GM12874 (cell line): ENCODE measurements around the gene FPGS.

Source experiments
- TF ChIP-seq, protein P1 (sequence below): IDR thresholded peaks from 2 replicates; pipeline ENCODE4 v1.5.1; 2011; ENCODE audit warnings: low read depth, mild to moderate bottlenecking, control low read depth, low read length, moderate library complexity; ENCODE audit not compliant: insufficient read depth

The FPGS gene

GRCh38 chr9:127847178-127847510 lies 44.5 kb downstream of the FPGS start:
- TF ChIP-seq, protein P1, sequence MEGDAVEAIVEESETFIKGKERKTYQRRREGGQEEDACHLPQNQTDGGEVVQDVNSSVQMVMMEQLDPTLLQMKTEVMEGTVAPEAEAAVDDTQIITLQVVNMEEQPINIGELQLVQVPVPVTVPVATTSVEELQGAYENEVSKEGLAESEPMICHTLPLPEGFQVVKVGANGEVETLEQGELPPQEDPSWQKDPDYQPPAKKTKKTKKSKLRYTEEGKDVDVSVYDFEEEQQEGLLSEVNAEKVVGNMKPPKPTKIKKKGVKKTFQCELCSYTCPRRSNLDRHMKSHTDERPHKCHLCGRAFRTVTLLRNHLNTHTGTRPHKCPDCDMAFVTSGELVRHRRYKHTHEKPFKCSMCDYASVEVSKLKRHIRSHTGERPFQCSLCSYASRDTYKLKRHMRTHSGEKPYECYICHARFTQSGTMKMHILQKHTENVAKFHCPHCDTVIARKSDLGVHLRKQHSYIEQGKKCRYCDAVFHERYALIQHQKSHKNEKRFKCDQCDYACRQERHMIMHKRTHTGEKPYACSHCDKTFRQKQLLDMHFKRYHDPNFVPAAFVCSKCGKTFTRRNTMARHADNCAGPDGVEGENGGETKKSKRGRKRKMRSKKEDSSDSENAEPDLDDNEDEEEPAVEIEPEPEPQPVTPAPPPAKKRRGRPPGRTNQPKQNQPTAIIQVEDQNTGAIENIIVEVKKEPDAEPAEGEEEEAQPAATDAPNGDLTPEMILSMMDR, result no peak

GRCh38 chr9:127847833-127848755 lies 45.4 kb downstream of the FPGS start:
- TF ChIP-seq, protein P1, result no peak

DNA sequence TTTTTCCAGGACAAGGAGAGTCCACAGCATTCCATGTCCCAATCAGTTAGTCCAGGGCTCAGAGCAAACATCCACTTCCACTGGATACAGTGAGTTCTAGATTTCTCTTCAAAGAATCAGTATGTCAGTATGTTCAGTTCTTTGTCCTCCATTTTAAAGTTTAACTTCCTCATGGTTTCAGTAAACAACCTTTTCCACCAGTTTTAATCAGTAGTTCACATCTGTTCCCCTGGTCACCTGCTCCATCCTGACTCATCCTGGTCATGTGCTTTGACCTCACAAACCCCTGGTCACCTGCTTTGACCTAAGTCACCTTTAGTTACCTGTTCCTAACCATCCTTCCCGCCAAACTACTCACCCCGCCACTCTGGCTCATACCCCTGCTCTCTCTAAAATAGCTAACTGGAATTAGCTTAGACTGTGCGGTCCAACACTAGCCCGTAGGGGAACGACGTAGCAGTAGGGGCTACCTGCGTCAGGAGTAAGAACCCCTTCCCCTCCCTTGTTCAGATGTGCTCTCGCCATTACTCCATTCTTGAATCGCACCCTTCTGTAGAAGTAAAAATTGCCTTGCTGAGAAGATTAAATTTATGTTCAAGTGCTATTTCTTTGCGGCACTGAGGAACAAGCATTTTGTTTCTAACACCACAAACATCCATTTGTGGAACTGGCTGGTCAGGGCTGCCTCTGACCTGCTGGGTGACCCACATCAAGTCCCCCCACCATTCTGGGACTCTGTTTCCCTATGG lies 46.2 kb downstream of the FPGS start:
- TF ChIP-seq, protein P1, result no peak

DNA sequence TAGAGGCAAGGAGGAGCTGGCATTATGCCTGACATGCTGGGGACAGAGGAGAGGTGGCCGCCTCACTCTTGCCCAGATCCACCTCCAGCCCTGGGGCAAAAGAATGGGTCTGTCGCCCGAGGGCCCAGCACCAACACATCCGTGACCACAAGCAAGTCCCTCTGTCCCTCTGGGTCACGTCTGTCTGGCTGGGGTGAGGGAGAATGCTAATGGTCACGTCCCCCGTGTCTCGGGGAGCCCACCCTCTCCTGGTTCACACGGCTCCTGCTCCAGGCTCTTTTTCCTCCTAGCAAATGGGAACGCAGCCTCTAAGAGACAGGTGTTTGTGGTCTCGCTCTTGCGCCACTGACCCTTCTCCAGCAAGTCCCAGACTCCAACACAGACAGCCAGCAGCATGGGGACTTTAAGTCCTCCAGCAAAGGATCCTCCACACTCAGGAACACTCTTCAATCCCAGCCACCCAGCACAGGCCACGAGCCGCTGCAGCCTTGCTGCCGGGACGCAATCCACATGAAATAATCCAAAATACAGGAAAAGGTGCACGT lies 47.7 kb downstream of the FPGS start:
- TF ChIP-seq, protein P1, result no peak

DNA sequence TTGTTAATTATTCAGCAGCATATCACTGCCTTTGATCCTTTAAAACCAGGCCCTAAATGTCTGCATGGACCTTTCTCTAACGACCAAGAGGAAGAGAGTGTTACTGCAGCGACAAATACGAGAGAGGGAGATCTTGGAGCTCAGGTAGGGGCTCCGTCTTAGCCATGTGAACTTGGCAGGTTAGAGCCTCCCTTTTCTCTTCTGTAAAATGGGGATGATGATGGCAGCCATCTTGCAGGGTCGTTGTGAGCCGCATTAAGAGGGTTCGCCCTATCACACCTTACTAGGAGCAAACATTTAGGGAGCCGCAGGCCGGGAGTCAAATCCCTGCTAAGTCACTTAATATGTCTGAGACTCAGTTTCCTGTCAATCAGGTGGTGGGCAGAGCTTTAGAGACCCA lies 50.1 kb downstream of the FPGS start:
- TF ChIP-seq, protein P1, result no peak

DNA sequence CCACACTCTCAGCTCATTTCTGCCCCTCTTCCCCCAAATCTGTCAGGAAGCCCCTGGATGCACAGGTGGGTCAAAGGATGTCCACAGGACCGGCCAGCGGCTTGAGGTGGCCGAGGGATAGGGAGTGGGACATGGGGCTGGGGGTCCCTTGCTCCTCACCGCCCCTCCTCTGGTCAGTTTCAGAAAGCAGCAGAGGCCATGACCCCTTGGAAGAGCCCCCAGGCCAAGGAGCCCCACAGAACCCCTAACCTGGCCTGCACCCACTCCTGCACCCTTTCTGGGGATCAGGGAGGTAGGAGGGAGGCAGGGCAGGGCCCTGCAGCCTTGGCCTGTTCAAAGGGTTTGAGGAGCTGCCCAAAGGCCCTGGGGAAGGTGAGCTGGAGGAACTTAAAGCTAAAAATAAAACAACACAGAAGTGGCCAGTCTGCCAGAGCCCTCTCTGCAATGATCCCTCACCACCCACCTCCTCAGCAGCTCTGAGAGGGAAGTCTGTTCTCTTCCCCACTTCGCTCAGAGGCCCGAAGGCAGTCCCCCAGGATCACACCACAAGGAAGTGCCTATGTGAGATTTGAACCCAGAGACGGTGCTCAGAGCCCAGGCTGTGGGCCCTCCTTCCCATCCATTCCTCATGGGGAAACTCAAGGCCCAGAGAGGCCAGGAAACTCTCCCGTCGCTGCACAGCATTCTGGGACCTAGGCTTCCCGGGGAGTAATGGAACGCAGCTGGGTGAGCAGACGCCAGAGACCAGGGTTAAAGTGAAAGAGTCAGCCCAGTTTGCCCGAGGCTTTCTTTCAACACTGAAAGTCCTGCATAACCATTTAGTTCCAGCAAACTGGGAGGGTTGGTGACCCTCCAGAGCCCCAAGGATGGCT lies 50.9 kb downstream of the FPGS start:
- TF ChIP-seq, protein P1, result no peak
